Mesenteric fat pad (tissue), 1 donor: ENCODE data around the gene DIABLO. TPM values are rescaled to one million over a fixed set of nuclear protein-coding genes. Genes with fewer than 3 reads are reported as not detected.
"Not testable (repeated sequence)": the region's sequence is repeated elsewhere in the genome, so short reads cannot be mapped to it uniquely, and the experiment has no call there.

ENCODE experiments used
- DNase-seq: peaks from one replicate; pipeline ENCODE4 v3.0.0-alpha.2; 2020; ENCODE audit warnings: low spot score
- total RNA-seq: library from RNA; stranded (reverse); fragmentation: NEBNext Ultra II Directional; extraction: Animal tissue kit (Norgen Biotek cat#: 25700); gene quantifications from one replicate; pipeline ENCODE4 v1.2.1, GENCODE V29; 2021
- donor health status: DM: yes; HTN: yes; CAD: no.

Gene DIABLO
- total RNA-seq, 1 donor from 2014 or later: 29.8 TPM

DNA sequence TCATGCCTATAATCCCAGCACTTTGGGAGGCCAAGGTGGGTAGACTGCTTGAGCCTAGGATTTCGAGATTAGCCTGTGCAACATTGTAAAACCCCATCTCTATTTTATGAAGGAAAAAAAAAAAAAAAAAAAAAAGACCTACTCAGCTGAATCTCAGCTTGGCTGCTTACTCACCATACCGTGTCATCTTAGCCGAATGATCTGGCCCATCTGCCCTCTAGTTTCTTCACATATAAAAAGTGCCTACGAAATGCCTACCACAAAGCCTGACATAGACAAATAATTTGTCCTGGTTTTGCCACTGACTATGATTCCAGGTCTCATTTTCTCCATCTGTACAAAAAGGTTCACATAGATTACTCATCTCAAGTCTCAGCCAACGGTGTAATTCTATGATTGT is 10.1 kb downstream of the DIABLO start:
- DNase-seq: no peak

DNA sequence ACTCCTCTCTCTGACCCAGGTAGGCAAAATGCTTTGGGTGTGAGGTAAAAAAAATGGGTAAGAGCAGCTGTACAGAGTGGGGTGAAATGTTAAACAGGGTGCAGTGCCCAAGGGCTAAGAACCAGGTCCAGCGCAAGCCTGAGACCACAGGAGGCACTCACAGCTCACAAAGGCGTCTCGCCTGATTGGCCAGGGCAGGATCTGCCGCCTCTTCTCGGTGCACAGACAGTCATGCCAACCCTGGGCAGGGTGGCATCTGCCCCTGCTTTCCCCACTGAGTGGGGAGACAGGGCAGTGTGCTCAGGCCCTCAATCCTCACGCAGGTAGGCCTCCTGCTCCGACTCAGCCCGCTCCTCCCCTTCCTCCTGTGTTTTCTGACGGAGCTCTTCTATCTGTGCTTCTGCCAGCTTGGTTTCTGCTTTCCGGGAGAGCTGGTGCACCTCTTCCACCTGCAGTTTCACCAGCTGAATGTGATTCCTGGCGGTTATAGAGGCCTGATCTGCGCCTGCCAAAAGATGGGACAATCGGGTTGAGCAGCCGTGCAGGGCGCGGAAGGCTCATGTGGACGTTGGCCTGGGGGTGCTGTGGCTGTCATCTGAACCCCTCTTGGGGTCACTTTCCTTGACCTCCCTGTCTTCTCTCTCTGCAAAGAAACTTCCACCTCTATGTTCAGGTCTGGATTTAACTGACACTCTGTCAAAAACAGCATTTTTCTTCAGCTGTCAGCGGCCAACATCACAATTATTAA is 17.6 kb downstream of the DIABLO start:
- no peak for DNase-seq

DNA sequence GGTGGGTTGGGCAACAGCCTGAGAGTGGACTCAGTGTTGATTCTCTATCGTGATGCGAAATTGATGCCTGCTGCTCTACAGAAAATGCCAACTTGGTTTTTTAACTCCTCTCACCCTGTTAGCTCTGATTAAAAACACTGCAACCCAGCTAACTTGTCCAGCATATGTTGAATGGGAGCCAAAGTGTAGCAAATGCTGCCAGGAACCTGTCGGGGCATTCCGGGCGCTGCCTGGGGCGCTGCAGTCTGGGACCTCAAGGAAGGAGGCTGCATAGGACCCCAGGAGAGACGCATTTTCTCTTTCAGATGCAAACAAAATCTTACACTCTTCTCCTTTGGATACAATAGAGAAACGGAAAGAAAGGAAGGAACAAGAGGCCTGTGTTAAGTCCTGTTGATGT is 18.5 kb downstream of the DIABLO start:
- no peak for DNase-seq

DNA sequence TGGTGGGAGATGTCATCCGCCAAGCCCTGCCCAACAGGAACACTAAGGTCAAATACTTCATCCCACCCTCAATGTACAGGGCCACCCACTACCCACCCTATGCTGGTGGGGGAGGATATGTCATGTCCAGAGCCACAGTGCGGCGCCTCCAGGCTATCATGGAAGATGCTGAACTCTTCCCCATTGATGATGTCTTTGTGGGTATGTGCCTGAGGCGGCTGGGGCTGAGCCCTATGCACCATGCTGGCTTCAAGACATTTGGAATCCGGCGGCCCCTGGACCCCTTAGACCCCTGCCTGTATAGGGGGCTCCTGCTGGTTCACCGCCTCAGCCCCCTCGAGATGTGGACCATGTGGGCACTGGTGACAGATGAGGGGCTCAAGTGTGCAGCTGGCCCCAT is 18.9 kb downstream of the DIABLO start:
- DNase-seq: peak; percentile 82

DNA sequence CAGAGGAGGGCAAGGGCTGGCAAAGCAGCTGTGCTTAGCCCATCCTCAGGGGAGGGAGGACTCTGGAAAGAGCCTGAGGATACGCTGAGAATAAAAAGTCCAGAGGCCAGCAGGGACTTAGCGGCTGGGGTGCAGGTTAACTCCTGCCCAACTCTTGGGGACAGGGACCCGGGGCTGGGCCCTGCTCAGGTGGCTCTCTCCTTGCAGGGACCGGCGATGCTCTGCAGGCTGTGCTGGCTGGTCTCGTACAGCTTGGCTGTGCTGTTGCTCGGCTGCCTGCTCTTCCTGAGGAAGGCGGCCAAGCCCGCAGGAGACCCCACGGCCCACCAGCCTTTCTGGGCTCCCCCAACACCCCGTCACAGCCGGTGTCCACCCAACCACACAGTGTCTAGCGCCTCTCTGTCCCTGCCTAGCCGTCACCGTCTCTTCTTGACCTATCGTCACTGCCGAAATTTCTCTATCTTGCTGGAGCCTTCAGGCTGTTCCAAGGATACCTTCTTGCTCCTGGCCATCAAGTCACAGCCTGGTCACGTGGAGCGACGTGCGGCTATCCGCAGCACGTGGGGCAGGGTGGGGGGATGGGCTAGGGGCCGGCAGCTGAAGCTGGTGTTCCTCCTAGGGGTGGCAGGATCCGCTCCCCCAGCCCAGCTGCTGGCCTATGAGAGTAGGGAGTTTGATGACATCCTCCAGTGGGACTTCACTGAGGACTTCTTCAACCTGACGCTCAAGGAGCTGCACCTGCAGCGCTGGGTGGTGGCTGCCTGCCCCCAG is 19.6 kb downstream of the DIABLO start:
- DNase-seq: peak; percentile 86

DNA sequence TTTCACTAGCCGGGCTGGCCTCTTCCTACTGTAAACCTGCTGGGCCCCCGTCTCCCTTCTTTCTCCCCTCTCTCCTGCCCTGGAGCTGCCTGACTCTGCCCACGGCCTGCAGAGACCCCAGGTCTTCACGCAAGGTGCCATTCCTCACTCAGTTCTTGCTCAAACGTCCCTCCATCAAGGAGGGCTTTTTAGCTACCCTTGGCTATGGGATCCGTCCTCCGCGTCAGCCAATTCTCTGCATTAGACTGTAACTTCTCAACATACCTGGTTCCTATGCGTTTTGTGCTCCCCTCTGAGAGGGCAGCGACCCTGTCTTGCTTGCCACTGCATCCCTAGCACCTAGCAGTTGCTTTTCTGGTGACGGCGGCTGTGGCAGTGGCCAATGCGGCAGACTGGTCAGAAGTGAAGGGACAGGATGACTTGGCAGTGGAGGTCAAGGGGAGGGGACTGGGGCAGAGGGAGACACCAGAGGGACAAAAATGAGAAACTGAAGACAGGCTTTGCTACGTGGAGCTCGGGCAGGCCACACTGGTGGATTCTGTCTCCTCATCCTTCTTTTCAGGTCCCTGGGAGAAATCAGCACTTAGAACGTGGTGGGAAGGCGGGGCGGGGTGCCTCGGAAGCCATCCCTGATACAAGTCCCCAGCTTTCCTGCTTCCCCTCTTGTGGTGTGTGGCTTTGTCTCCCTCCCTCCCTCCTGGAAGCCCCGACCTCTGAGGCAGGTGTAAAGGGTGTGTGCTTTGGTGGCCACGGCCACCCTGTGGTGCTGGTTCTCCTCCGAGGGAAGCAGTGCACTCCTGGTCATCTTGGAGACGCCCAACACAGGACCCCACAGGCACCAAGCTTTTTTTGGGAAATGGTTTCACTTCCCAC is 20.6 kb downstream of the DIABLO start:
- DNase-seq: peak; percentile 68

DNA sequence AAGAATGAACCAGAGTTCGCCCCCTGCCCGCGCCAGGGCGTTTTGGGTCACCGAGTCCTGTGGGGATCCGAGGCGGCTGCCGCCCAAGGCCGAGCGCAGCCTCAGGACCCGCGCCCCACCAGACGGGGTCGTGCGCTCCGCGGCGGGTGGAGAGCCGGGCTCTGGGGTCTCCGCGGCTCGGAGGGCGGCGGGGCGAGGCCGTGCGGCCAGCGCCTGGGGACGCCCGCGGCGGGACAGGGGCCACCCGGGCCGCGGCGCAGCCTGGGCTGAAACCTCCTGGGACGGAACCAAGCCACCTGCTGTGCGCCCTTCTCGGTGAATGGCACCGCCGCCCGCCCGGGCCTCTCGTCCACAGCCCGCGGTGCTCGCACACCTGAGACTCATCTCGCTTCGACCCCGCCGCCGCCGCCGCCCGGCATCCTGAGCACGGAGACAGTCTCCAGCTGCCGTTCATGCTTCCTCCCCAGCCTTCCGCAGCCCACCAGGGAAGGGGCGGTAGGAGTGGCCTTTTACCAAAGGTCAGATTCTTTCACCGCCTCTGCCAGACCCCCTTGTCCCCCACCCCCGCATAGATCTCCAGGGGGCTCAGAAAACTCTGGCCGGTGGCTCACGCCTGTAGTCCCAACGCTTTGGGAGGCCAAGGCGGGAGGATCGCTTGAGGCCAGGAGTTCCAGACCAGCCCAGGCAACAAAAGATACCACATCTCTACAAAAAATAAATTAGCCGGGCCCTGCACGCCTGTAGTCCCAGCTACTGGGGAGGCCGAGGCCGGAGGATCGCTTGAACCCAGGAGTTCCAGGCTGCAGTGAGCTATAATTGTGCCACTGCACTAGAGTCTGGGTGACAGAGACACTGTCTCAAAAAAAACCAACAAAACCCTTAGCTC is 21.4 kb downstream of the DIABLO start:
- DNase-seq: peak; percentile 84

DNA sequence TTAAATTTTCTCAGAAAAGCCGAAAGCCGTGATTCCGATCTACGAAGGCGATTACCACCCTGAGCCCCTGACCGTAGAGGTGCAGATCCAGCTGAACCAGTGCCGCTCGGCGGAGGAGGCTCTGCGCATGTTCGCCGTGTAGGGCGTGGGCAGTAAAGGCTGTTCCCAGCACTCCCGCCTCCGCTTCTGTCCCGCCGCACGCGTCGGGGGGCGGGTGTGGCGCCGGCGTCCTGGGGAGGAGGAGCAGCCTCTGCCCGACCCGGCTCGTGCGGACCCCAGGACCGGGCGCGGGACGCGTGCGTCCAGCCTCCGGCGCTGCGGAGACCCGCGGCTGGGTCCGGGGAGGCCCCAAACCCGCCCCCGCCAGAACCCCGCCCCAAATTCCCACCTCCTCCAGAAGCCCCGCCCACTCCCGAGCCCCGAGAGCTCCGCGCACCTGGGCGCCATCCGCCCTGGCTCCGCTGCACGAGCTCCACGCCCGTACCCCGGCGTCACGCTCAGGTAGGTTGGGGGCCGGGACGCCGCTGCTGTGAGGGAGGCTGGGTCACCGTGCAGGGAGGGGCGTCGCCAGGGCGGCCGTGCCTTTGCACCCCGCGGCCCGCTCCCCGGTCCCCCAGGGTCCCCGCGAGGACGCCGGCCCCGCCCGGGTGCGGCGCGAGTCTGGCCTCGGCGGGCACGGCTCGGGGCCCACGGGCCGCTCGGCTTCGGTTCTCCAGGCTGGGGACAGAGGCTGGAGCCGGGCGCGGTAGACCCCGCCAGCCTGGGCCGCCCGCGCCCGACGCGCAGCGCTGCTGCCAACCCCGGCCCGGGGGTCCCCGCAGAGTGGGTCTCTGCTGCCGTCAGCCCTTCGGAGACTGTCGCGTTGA is 22.3 kb downstream of the DIABLO start, which contains the start of gene B3GNT4:
Gene B3GNT4 (plus strand): TSS at position 409 of the 866 bp plus-strand sequence. CDS start 910 bp downstream, outside the sequence.
- no peak for DNase-seq

DNA sequence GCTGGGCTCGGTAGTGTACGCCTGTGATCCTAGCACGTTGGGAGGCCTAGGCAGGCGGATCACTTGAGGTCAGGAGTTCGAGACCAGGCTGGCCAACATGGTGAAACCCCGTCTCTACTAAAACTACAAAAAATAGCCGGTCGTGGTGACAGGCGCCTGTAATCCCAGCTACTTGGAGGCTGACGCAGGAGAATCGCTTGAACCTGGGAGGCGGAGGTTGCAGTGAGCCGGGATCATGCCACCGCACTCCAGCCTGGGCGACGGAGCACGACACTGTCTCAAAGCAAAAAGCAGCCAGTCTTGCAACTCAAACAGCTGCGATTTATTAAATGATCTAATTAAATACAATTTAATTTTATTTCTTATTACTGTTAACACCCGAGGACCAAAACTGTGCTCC is 23.0 kb downstream of the DIABLO start:
- not testable (repeated sequence) for DNase-seq

DNA sequence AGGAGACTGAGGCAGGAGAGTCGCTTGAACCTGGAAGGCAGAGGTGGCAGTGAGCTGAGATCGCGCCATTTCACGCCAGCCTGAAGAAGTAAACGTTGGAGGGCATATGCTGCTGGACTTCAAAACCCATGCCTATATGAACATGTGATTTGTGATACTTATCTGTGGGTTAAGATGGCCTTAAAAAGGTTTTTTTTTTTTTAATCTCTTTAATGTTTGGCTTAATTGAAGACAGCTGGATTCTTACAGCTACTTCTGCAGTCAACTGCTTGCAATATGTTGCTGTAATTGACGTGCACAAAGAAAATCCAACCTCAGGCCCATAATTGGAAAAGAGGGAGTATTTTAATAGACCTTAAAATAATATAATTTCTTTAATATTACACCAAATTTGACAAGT is 23.8 kb downstream of the DIABLO start:
- no peak for DNase-seq

DNA sequence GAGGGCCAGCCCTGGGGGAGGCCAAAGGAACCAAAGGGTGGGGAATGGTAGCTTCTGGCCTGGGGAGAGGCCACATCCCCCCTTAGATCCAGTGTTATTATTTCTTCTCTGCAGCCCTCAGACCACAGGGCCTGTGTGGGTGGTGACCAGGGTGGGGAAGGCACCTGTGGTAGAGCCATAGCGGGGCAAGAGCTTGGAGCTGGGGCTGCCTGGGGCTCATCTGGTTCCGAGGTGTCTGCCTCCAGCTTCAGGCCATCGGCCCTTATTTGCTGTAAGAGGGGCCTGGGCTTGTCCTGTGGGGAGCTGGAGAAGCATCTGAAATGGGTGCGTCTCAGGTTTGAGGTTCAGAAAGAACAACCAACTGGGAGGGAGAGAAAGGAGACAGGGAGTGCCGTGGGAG is 24.5 kb downstream of the DIABLO start:
- DNase-seq: no peak

DNA sequence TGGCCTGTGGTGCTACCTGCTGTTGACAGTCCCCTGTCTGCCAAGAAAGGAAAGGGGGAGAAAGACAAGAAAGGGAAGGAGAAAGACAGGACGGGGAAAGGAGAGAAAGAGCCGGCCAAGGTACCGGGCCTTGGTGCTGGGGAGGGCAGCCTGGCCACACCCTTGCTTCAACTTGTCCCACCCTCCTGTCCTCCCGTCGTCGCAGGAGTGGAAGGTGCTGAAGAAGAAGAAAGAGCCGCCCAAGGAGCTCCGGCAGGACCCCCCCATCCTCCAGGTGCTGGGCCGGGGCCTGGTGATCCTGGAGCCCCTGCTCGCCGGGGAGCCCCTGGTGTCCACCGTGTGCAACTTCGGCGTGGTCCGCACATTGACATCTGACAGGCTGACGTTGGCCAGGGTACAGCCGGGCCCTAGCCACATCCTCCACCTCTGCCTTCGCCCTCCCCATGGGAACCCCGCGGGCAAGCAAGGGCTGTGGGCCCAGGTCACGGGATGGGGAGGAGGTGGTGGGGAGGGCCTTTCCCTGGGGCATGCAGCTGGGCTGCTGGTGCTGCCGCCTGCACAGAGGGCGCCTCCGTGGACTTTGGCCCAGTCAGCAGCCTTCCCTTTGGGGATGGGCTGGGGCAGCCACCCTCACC is 25.2 kb downstream of the DIABLO start:
- no peak for DNase-seq

DNA sequence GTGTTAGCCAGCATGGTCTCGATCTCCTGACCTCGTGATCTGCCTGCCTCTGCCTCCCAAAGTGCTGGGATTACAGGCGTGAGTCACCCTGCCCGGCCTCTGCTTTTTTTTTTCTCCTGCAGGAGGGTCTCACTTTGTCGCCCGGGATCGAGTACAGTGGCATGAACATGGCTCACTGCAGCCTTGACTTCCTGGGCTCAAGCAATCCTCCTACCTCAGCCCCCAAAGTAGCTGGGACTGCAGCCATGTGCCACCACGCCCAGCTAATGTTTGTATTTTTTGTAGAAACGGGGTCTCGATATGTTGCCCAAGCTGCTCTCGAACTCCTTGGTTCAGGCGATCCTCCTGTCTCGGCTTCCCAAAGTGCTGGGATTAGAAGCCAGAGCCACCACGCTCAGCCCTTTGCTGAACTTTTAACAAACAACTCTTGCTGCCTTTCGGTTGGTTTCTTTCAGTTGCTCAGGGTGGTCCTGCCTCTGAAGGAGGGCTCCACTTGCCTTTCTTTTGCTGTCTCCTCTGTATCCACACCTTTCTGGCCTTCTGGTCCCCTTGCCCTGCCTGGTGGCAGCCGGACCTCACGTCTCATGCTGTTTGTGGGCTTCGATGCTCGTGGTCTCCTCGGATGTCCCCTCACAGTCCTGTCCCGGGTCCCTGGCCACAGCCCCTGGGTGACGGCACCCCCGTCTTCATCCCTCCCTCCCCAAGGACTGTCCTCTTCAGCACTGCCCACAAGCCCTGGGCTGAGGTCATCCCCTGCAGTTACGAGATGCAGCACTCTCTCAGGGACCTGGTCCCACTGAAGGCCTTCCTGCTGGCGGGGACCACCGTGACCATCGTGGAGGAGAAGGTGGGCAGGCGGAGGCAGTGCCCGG is 26.1 kb downstream of the DIABLO start:
- DNase-seq: no peak

DNA sequence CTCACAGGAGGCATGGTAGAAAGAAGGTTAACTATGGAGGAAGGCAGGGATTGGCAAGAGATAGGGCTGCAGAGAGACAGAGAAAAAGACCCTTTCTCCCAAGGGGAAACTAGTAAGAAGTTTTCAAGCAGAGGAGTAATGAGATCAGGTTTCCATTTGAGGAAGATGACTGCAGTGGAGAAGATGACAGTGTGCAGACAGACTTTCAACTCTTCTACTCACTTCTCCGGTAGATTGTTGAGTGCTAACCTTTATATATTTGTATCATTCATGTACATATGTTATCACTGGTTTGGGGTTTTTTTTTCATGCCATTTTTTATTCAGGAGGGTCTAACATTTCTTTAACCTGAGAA is 28.3 kb downstream of the DIABLO start:
- no peak for DNase-seq

DNA sequence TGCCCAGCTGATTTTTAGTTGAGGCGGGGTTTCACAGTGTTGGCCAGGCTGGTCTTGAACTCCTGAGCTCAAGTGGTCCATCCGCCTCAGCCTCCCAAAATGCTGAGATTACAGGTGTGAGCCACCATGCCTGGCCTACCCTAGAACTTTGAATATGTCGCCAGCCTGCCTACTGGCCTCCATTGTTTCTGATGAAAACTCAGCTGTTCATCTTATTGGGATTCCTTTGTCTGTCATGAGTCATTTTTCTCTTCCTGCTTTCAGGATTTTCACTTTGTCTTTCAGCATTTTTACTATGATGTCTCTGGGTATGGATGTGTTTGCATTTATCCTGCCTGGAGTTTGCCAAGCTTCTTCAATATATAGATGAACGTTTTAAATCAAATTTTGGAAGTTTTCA is 30.4 kb downstream of the DIABLO start:
- DNase-seq: no peak

DNA sequence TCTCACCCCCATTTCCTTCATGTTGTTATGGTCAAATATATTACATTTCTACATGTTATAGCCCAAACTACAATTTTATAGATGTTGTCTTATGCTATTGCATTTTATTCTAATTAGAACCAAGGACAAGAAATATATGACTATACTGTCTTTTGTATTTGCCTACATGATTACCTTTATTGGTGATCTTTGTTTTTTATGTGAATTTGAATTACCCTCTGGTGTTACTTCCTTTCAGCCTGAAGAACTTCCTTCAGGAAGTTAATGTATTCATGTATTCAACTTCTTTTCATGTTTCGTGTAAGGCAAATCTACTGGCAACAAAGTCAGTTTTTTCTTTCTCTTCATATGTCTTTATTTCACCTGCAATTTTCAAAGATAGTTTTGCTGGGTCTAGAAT is 31.0 kb downstream of the DIABLO start:
- DNase-seq: no peak

DNA sequence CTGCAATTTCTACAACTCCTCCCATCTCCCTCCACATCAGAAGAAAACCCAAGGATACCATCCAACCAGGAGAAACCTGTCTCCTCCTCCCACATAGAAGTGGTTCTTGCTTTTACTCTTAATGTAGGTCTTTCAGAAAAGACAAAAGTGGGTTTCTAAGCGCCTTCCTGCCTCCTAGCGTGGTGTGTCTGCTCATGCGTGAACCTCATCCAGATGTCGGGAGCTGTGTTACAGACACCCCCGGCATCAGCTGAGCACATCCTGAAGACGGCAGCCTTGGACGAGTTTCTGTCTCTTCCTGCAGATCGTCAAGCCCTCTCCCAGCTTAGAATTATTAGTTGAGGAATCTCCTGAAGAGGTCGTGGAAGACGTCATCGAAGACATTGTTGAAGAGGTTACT is 33.4 kb downstream of the DIABLO start:
- no peak for DNase-seq
